Body of pancreas (tissue), 4 donors: ENCODE results near the gene PCDH15. TPM values are rescaled to one million over a fixed set of nuclear protein-coding genes. Genes with fewer than 3 reads are reported as not detected.

ENCODE experiments used
- ATAC-seq: fragments of 150-250 bp; one replicate; pipeline ENCODE4 v1.9.1; 2016
- DNase-seq, 4 donors: peaks; one replicate each; pipeline ENCODE4 v3.0.0-alpha.2; 2019
- H3K27ac ChIP-seq, 4 donors: fragments of 200-600 bp; sonication (generic); 1 replicate in 3 of 4; 2 replicates in 1 of 4; pipeline versions ENCODE4 v1.5.1 to v1.6.1; 2016 to 2019; ENCODE audit warnings: mild to moderate bottlenecking in 1 of 4, mixed read lengths in 1 of 4, moderate library complexity in 1 of 4
- H3K27me3 ChIP-seq, 2 donors: fragments of 200-600 bp; sonication (generic); one replicate each; pipeline ENCODE4 v1.6.0; 2016; ENCODE audit warnings: mild to moderate bottlenecking in 1 of 2
- H3K36me3 ChIP-seq, 2 donors: fragments of 200-600 bp; sonication (generic); replicated peaks in 1 of 2; 2 replicates each; pipeline ENCODE4 v1.5.1; 2016; ENCODE audit warnings: low read depth in 2 of 2; ENCODE audit not compliant: insufficient read depth in 1 of 2
- H3K4me1 ChIP-seq: fragments of 200-600 bp; sonication (generic); one replicate; pipeline ENCODE4 v1.6.0; 2016
- H3K4me3 ChIP-seq, 2 donors: fragments of 200-600 bp; sonication (generic); 1 replicate in 1 of 2; 2 replicates in 1 of 2; pipeline ENCODE4 v1.5.1; 2016 to 2019
- H3K9me3 ChIP-seq, 3 donors: fragments of 200-600 bp; sonication (generic); 1 replicate in 2 of 3; 2 replicates in 1 of 3; pipeline ENCODE4 v1.5.1; 2016
- CTCF ChIP-seq, 7 experiments: fragments of 450-650 bp in 4 of 7; fragments of 200-600 bp in 3 of 7; sonication (generic) in 3 of 7; IDR thresholded peaks; one replicate each; pipeline ENCODE4 v1.5.1; 2016 to 2019; ENCODE audit warnings: antibody characterized with exemption in 7 of 7
- POLR2A ChIP-seq, 3 donors: fragments of 450-650 bp; IDR thresholded peaks; one replicate each; pipeline ENCODE4 v1.6.1; 2016; ENCODE audit warnings: antibody characterized with exemption in 3 of 3, mild to moderate bottlenecking in 2 of 3
- WGBS, 2 donors: methylation state at CpG; one replicate each; pipeline ENCODE4 v1.1.5; 2017; 5-methylcytosine and 5-hydroxymethylcytosine counted together
- intact Hi-C: fragments of 100-400 bp; cut with DNase I; formaldehyde crosslinking; loops from one replicate; pipeline ENCODE4 v1.15.1; 2023
- total RNA-seq, 2 donors: library from RNA; depleted of rRNA; stranded (reverse); fragments of >200 nt; gene quantifications; one replicate each; pipeline ENCODE4 v1.1.0, GENCODE V29; 2016

The PCDH15 gene
- total RNA-seq, 2 donors from 2014 or later, result not detected

- no peaks in the 10 kb centered on the region for H3K27me3 ChIP-seq
- TF ChIP-seq CTCF (IDR thresholded peaks at IDR 0.05) (no peak), POLR2A (IDR thresholded peaks at IDR 0.05) (no peak)
- H3K27ac ChIP-seq, result no peak overlapping the region
- no peak overlapping the region for H3K4me3 ChIP-seq
- H3K36me3 ChIP-seq, result no peaks in the 10 kb centered on the region
- DNase-seq (no peak), ATAC-seq (no peak)
- intact Hi-C loops, result no loop called here
- no peaks in the 10 kb centered on the region for H3K4me1 ChIP-seq
- no peaks in the 10 kb centered on the region for H3K9me3 ChIP-seq
- WGBS, 2 donors, result 40 to 47% methylated on average over 1 of the region's 1 CpG
Measured at GRCh38 chr10:54691331-54691730, 109.7 kb downstream of the PCDH15 start.

GRCh38 chr10:54682554-54682953 is 118.5 kb downstream of the PCDH15 start:
- H3K27ac ChIP-seq, result no peak overlapping the region
- DNase-seq (no peak), ATAC-seq (no peak)
- TF ChIP-seq CTCF (IDR thresholded peaks at IDR 0.05) (no peak), POLR2A (IDR thresholded peaks at IDR 0.05) (no peak)
- no peaks in the 10 kb centered on the region for H3K9me3 ChIP-seq
- WGBS, 2 donors, result 11 to 14% methylated on average over 1 of the region's 1 CpG
- intact Hi-C loops, result no loop called here
- no peaks in the 10 kb centered on the region for H3K4me1 ChIP-seq
- H3K36me3 ChIP-seq, result no peaks in the 10 kb centered on the region
- no peak overlapping the region for H3K4me3 ChIP-seq
- no peaks in the 10 kb centered on the region for H3K27me3 ChIP-seq

- WGBS, 2 donors, result 35 to 51% methylated on average over 2 of the region's 2 CpGs
- intact Hi-C loops, result no loop called here
Measured at GRCh38 chr10:54681136-54681535, 119.9 kb downstream of the PCDH15 start.

GRCh38 chr10:54667136-54667535 is 133.9 kb downstream of the PCDH15 start:
- 13 to 23% methylated on average over 1 of the region's 1 CpG for WGBS, 2 donors
- intact Hi-C loops, result no loop called here
- Histone ChIP-seq H3K27ac (no peak overlapping the region), H3K4me1 (no peaks in the 10 kb centered on the region), H3K4me3 (no peak overlapping the region), H3K9me3 (no peaks in the 10 kb centered on the region), H3K36me3 (no peaks in the 10 kb centered on the region), H3K27me3 (no peaks in the 10 kb centered on the region)
- no peak for DNase-seq
- no peak for ATAC-seq
- no peak for TF ChIP-seq CTCF (IDR thresholded peaks at IDR 0.05)
- TF ChIP-seq POLR2A (IDR thresholded peaks at IDR 0.05), result no peak

More at GRCh38 chr10:54681136-54681535, 119.9 kb downstream of the PCDH15 start:
- no peaks in the 10 kb centered on the region for H3K27me3 ChIP-seq
- H3K27ac ChIP-seq, result no peak overlapping the region
- no peak for ATAC-seq
- no peak for TF ChIP-seq CTCF (IDR thresholded peaks at IDR 0.05)
- no peak for TF ChIP-seq POLR2A (IDR thresholded peaks at IDR 0.05)
- no peak for DNase-seq
- no peaks in the 10 kb centered on the region for H3K36me3 ChIP-seq
- H3K4me1 ChIP-seq, result no peaks in the 10 kb centered on the region
- no peak overlapping the region for H3K4me3 ChIP-seq
- H3K9me3 ChIP-seq, result no peaks in the 10 kb centered on the region

- H3K9me3 ChIP-seq, result no peaks in the 10 kb centered on the region
- TF ChIP-seq POLR2A (IDR thresholded peaks at IDR 0.05) (no peak), CTCF (IDR thresholded peaks at IDR 0.05) (no peak)
- intact Hi-C loops, result no loop called here
- DNase-seq (no peak), ATAC-seq (no peak)
- no peaks in the 10 kb centered on the region for H3K36me3 ChIP-seq
- no peak overlapping the region for H3K4me3 ChIP-seq
- H3K27ac ChIP-seq, result no peak overlapping the region
- no peaks in the 10 kb centered on the region for H3K27me3 ChIP-seq
- H3K4me1 ChIP-seq, result no peaks in the 10 kb centered on the region
Measured at GRCh38 chr10:54666192-54666591, 134.8 kb downstream of the PCDH15 start.
